HS-27A (cell line): Measurements from ENCODE around the gene SLC38A3.
A peak's percentile ranks its signal among the peaks of the same experiment; 100 is the strongest.
"Not testable (repeated sequence)": the region's sequence is repeated elsewhere in the genome, so short reads cannot be mapped to it uniquely, and the experiment has no call there.

Experiments
- DNase-seq: peaks from one replicate; pipeline ENCODE4 v3.0.0-alpha.2; 2012; ENCODE audit warnings: low read depth, missing footprints

Gene SLC38A3

DNA sequence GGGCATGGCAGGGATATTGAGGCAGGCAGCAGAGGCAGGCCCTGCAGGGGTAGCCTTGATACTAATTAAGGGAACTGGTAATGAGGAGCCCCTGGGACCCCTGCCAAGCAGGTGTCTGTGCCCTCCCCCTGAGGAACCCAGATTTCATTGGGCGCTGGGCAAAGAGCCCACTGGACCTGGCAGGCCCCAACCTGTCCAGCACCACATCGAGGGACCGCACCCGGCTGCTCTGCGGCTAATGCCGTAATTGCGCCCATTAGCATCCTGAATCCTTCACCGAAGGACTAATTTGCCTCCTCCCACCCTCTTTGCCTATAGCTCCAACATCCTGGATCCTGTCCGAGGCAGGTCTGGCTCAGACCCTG lies 50.2 kb downstream of the SLC38A3 start:
- DNase-seq = no peak

DNA sequence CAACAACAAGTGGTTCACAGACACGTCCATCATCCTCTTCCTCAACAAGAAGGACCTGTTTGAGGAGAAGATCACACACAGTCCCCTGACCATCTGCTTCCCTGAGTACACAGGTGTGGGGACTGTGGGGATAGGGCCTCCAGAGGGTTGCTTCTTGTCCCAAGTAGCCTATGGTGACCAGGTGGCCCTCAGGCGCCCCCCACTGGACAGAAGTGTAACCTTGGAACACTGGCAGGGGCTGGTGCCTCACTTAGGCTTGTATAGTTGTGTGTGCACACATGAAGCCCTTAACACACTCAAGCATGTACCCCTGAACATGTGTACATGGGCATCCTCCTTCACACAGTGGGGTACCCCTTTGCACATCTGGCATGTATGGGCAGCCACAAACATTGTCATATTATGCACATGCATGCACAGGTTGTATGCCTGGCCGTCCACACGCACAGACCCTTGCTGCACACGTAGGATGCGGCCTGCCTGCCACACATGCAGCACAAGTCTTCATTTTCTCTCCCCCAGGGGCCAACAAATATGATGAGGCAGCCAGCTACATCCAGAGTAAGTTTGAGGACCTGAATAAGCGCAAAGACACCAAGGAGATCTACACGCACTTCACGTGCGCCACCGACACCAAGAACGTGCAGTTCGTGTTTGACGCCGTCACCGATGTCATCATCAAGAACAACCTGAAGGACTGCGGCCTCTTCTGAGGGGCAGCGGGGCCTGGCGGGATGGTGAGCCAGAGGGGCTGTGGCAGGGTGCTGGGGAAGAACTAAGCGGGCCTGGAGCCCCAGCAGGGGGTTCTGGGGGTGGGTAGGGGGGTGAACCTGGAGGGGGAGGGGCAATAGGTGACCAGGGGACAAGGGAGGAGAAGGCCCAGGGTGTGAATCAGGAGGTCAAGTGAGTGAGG lies 52.2 kb downstream of the SLC38A3 start:
- DNase-seq = no peak

GRCh38 chr3:50258029-50258680 lies 53.1 kb downstream of the SLC38A3 start:
- no peak for DNase-seq

- DNase-seq = no peak
These were observed 53.9 kb downstream of the SLC38A3 start for GRCh38 chr3:50258979-50259378.

DNA sequence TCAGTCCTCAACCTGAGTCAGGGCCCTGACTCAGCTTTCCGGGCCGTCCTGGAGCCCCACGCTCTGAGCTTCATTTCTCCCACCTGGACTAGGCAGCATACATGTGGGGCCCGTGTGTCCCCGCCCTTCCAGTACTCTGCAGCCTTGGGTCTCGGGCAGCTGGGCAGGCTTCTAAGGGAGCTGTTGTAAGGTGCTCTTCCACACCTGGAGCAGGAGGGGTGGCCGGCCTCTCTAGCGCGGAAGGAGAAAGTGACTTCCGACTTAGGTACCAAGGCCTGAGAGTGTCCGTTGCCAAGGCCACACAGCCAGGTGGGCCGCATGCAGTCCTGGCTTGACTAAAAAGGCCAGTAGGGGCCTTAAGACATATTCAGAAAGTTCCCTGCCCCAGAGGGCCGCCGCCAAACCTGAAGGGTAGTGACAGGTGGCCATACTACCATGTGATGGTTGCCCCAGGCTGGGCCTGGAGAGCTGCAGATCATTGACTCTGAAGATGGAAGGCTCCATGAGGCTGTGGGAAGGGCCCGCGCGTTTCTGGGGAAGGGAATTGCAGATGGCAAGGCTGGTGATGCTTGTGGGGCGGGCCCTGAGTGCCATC lies 54.5 kb downstream of the SLC38A3 start:
- DNase-seq = no peak

DNA sequence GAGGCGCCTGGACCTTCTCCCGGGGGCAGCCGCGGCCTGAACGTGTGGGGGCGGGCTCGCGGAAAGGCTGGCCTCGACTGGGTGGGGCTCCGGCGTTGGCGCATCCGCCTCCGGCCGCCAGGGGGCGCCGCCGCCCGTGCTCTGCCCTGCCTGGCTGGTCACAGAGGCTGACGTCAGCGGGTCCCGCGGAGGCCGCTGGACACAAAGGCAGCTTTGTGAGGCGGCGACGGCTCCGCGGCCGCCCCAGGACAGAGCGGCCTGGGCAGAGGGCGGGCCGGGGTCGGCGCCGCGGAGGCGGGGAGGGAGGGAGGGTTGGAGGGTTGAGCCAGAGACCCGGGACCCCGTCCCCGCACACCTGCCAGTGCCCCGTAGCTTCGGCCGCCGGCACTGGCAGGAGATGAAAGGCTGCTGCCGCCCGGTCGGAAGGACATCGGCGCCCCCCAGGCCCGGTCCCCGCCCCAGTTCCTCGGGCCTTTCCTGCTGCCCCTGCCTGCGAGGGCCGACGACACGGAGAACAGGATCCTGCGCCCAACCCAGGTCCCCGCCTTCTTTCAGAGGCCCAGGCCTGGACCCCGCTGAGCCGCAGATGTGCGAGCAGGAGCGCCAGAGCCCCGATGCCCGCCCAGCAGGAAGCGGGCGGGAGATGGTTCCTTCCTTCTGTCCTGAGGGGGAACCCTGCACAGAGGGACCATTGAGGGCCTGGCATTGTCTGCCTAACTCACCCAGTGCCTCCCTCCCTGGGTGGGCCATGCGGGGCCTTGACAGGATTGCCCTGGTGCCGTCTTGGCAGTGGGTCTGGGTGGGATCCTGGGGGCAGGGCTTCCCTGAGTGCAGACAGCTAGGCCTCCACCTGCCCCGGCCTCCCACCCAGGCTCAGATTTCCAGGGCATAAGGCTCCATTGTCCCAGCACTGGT lies 55.2 kb downstream of the SLC38A3 start:
- DNase-seq = no peak

DNA sequence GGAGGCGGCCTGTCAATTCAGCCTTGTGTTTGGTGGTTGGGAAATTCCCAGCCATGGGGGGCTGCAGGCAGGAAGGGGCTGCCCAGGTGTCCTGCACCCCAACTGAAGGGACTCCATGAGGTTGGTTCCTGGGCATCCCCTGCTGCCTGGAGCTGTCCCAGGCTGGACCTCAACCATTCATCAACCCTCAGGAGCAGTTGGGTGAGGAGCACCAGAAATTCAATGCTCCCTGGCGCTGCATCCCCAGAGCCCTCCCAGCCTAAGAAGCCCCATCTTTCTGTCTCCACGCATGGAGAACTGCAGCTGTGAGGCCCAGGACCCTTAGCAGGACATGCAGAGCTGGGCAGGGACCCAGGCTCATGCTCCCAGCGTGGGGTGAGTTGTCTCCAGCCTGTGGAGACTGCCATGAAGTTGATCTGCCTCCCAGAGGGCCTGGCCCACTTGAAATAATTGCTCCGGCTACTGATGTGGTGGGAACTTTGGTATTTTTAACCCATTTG lies 55.9 kb downstream of the SLC38A3 start:
- DNase-seq = no peak

- DNase-seq = no peak
These were observed 56.4 kb downstream of the SLC38A3 start for GRCh38 chr3:50261505-50261904.

DNA sequence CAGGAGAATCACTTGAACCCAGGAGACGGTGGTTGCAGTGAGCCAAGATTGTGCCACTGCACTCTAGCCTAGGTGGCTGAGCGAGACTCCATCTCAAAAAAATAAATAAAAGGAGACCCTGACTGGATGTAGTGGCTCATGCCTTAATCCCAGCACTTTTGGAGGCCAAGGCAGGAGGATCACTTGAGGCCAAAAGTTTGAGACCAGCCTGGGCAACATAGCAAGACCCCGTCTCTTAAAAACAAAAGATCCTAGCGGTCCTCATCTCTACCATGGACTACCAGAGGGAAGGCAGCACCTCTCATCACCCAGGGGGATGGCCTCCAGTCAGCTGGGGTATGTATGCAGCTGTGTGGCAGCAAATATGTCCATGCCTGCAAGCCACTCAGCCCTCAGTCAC lies 57.1 kb downstream of the SLC38A3 start:
- not testable (repeated sequence) for DNase-seq

DNA sequence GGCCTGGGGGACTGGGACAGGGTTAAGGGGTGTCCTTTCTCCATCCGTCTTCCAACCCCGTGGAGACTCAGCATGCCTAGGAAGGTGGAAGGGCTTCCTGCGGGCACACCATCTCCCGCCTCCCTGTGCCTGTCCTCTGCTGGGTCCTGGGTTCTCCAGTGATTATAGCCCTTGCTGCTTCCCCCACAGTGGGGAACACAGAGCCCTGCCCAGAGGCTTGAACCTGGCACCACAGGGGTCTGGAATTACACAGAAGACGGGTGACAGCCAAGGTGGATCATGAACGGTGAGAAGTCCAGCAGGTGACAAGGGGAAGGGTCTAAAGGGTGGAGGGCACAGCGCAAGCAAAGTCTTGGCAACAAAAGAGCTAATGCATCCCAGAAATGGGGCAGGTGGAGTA lies 57.7 kb downstream of the SLC38A3 start:
- no peak for DNase-seq

- no peak for DNase-seq
These were observed 58.7 kb downstream of the SLC38A3 start for GRCh38 chr3:50263478-50264382.

DNA sequence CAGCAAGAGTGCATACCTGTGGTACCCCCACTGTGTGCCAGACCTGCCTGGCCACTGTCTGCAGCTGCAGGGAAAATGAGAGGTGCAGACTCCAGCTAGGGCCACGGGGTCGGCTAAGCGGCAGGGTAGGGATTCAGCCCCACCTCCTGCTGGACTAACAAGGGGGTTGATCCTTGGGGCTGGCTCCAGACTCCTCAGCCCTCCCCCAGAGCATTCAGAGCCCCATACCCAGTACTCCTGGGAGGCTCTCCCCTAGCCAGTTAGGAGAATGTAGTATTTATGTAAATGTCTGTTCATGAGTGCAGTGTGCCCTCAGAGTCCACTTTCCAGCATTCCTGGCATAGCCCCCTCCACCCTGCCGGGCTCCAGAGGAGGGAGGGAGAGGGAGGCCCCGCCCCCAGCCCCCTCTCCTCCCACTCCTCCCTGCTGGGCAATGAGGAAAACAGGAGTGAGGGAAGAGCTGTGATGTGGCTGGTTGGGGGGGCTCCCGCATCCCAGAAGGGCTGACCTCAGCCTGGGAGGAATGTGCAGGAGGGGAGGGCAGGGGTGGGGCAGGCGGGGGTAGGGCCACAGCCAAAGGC lies 59.4 kb downstream of the SLC38A3 start:
- peak; percentile 91 for DNase-seq

DNA sequence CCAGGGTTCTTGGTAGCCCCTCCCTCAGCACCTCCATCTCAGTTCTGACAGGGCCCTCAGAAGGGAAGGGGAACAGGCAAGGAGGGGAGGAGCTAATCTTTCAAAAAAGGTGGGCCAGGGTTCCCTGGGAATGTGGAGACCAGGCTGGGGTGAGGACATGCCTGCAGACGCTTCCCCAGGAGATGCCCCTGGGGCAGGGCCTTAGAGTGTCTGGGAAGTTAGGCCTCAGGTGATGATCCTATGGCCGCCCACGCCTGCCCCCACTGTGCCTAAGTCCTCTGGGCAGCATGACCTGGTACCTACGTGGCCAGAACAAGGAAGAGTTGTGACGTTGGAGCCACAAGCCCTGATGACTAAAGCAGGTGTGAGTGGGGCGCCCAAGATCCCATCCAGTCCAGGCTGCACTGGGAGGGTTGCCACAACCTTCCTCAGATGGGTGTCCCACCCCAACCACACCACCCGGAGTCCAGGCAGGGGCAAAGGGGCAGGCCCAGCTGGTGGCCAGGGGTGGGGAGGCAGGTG lies 60.0 kb downstream of the SLC38A3 start:
- DNase-seq = no peak

GRCh38 chr3:50265571-50265970 lies 60.5 kb downstream of the SLC38A3 start:
- DNase-seq = no peak

DNA sequence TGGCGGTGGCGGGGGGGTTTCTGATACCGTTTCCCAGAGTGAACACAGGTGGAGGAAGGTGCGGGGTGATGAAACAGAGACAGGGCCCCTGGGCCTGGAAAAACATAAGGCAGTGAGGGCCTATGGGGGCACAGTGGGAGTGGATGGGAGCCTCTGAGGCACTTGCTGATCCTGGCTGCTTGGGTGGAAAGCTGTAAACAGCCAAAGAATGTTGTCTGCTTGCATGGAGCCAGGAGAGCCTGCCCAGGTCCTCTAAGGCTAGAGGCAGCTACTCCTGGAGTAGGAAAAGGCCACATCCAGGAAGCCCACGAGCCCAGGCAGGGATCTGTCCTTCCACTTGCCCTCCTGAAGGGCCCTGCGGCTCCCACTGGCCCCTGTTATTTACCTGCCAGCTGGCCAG lies 60.9 kb downstream of the SLC38A3 start:
- DNase-seq = no peak

- no peak for DNase-seq
These were observed 61.8 kb downstream of the SLC38A3 start for GRCh38 chr3:50266836-50267235.

DNA sequence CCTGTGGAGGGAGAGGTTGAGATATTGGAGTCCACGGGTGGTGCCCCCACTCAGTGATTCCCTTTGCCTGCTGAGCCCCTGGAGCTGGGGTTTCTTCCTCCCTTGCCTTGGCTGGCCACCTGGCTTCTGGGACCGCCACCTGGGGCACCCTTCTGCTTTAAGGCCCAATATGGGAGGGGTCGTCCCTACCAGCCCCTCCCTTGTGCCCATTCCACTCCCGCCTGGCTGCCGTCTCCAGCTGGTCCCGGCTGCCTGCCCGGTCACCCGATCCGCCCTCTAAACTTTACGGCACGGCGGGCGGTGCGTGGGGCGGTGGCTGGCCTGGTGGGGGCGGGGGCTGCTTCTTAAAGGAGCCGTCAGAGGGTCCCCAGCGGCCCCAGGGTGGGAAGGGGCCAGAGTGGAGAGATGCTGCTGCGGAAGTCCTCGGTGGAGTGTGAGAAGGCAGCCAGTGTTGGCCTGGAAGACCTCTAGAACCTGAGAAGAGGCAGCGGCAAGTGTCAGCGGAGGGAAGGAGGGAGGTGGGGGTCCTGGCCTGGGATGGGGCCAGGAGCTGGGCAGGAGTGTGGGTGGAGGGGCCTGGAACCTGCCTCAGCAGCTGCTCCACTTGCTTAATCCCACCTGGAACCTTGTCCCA lies 62.3 kb downstream of the SLC38A3 start:
- DNase-seq = no peak

DNA sequence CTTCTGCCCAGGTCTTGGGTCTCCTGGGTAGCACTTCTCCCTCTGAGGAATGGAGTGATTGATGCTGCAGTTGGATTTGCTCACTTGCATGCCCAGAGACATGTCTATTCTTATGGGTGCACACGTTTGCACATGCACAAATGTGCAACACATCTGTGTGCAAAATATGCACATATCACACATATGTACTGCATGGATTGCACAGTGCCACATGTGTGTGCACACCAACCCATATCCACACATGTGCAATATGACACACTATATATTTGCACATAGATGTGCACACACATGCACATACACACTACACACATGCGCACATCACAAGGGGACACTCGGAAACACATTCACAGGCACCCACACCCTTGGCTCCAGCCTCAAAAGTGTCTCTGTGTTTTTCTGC lies 63.2 kb downstream of the SLC38A3 start:
- DNase-seq = no peak

DNA sequence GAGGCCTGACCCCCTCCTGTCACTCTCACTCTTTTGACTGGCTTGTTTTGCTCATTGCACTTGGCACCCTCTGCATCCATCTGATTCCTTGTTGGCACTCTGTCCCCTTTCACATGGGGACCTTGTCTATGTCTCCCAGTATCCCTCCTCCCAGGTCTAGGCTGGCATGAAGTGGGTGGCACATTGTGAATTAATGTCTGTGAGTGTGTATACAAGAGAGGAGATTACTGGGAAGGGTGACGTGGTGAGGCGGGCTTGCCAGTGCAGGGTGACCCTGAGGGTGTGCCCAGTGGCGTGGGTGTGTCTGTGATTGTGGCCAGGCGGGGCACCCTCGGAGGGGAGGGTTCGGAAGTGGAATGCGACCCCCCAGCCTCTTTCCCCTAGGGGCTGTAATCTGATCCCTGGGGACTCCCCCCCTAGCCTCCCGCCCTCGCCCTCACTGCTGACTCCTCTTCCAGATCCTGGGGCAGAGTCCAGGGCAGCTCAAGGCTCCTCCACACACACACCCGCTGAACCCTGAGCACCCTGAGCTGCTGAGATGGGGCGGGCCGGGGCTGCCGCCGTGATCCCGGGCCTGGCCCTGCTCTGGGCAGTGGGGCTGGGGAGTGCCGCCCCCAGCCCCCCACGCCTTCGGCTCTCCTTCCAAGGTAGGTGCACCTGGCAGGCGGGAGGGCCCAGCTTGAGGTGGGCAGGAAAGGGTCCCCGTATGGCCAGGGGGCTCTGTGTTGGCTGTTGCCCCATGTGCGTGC lies 63.8 kb downstream of the SLC38A3 start, which contains the start of gene SEMA3B:
Gene SEMA3B (plus strand): TSS at position 445 of the 749 bp plus-strand sequence. CDS start 94 bp downstream, at position 539.
- no peak for DNase-seq
